Dedifferentiated amniotic fluid mesenchymal stem cell (primary cell): Measurements from ENCODE around the gene ARAF.
A peak's percentile ranks its signal among the peaks of the same experiment; 100 is the strongest.
"Not testable (repeated sequence)": the region's sequence is repeated elsewhere in the genome, so short reads cannot be mapped to it uniquely, and the experiment has no call there.

Experiments used
- DNase-seq: peaks from one replicate; pipeline ENCODE4 v3.0.0-alpha.2; 2016; ENCODE audit errors: extremely low spot score

Gene ARAF

DNA sequence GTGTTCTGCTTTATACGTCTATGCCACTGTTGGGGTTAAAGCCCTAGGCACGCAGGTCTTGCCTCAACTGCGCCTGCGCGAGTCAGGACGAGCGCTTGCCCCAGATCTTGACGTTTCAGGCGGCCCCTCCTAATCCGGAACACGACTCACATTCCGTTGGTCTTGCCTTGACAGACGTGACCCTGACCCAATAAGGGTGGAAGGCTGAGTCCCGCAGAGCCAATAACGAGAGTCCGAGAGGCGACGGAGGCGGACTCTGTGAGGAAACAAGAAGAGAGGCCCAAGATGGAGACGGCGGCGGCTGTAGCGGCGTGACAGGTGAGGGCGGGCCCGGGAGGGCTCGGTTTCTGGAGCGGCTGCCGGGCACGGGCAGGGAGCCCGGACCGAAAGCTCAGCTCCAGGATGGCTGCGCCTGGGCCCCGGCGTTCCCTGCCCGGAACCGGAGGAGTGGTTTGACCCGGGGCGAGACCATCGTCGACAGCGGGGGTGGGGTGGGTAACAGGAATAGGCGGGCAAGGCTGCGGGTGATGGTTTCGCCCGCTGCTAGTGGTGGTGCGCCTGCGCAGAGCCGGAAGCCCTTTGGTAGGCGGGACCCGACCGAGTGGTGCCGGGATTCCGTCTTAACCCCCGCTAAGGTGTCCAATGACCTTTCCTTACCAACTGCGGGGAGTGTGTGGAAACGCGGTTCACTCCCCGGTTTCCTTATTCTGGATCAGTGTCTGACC, at the start of gene ARAF:
TSS of gene ARAF (plus strand) at position 272 of the 725 bp plus-strand sequence. CDS start 1,763 bp downstream, outside the sequence.
- peak; percentile 98 for DNase-seq

DNA sequence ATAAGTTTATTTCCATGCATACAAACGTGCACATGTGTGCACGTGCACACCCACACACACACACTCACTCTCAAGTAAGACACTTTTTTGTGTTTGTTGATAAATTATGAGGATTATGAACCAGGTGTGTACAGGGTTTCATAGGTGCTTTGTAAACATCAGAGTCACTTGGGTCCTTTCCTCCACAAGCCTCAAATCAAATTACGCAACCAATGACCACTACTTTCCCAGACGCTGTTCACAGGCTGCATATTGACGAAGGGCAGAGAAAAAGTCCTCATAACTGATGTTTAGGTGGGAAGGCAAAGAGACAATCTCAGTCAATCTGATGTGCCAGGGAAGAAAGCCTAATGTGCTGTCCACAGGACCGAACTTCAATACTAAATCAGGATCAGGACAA, 48.6 kb upstream of the ARAF start:
- not testable (repeated sequence) for DNase-seq

- DNase-seq: not testable (repeated sequence)
Measured at GRCh38 chrX:47513034-47513965, 47.7 kb upstream of the ARAF start.

DNA sequence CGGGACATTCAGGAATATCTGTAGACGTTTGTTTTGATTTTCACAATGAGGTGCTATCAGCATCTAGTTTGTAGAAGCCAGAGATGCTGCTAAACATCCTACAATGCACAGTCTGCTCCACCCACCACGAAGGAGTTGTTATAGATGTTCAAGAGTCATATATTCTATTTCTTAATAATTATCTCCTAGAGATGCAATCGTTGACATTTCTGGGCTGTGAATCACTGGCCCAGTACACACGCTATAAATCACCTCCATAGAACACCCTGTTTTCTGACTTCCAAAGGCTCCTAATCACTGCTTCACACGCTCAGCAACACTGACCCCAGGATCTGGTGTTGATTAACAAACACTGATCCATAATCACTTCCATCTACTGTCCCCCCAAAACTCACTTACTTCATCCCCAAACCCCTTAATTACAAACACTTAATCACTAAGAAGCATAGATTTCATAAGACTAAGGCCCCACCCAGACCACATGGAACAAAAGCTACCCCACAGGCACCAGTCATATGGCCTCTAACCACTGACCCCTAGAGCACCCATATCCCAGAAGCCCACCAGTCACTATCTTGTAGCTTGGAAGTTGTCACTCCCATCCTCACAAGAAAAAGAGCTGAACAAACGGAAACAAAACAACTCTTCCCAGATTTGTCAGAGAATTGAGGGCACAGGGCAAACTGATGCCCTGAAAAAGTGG, 46.3 kb upstream of the ARAF start:
- no peak for DNase-seq

GRCh38 chrX:47515941-47516665, 44.9 kb upstream of the ARAF start:
- no peak for DNase-seq

DNA sequence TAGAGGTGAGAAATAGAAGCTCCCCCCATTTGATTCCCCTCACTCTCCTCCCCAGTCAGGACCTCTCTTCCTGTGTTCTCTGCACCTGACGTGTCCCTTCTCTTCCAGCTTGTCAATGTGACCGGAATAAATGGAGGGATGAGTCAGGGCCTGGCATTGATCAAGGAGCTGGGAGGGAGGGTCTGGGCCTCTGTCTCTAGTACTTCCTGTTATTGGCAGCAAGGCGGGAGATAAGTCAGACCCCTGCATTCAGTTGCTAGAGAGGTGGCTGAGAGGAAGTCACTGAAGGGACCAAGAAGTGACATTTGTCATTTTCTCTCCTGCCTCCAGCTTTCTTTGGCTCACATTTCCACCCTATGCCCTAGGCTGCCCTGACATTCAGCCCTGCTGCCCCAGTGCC, 42.9 kb upstream of the ARAF start:
- no peak for DNase-seq

- DNase-seq: peak; percentile 53
Measured at GRCh38 chrX:47523297-47523696, 37.7 kb upstream of the ARAF start.

DNA sequence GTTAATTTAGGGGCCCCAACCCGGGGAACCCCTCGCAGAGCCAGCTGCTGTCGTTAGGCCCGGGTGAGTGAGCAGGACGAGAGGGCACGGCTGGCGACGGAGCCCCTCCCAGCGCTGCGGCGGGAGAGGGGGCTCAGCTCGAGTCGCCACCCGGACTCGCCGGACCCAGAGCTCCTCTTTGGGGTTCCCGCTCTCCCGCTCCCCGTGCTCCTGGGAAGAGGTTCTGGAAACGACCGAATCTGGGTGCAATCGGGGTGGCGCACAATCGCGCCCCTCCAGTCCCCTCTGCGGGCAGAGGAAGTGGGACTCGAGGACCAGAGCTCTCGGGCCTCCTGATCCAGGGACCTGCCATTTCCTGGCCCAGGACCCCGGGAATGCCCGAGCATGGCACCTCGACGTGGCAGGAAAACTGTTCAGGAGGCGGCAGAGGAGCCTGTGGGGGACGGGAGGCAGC, 37.3 kb upstream of the ARAF start:
- no peak for DNase-seq

GRCh38 chrX:47529548-47529947, 31.5 kb upstream of the ARAF start:
- DNase-seq: no peak

GRCh38 chrX:47530049-47530448, 31.0 kb upstream of the ARAF start:
- DNase-seq: no peak

DNA sequence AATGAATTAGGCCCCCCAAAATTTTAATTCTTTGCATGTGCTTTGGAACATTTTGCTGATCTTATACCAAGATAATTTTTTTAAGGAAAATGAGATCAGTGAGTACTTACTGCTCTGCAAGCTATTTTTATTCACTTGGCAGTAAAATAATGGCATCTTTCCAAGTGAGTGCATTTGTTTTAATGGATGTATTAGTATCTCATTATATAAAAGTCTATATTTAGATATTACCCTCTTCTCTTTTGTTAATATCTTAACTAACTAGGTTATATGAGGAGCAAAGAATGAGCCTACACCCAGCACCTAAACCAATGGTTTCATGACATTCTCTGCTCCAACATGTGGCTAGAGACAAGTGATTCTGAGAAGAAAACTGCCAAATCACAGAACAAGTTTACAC, 21.1 kb upstream of the ARAF start:
- no peak for DNase-seq

DNA sequence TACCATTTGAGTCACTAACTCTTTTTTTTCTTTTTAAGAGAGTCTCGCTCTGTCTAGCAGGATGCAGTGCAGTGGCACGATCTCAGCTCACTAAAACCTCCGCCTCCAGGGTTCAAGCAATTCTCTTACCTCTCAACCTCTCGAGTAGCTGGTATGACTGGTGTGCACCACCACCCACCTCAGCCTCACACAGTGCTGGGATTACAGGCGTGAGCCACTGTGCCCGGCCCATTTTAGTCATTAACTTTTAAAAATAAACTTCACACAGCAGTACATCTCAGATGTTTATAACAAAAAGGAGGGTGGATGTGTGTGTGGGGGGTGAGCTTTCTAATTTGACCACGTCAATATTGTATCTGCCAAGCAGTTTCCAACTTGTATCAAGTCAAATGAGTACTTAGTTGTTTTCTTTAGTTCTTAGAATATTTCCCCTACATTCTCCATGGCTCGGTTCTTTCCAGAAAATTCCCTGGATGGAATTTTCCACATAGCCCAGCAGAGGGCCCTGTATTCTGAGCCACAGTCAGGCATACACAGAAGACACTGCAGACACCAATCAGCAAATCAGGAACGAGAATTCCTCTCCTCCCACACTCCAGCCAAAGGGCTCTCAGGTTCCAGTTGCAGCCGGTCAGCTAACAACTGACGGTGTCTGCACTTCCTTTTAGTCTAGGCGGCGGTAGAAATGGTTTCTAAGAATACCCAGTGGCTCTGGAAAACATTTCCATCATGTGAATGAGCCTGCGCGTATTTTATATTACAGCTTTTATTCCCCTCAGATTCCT, 20.1 kb upstream of the ARAF start:
- DNase-seq: peak; percentile 86

DNA sequence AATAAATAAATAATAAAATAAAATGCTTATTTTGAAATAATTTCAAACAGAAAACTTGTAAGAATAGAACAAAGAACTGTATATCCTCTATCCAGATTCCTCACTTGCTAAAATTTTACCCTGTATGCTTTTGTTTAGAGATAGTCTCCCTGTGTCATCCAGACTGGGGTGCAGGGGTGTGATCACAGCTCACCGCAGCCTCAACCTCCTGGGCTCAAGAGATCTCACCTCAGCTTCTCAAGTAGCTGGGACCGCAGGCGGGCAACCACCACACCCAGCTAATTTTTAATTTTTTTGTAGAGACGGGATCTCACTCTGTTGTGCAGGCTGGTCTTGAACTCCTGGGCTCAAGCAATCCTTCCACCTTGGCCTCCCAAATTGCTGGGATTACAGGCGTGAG, 17.5 kb upstream of the ARAF start:
- DNase-seq: no peak

GRCh38 chrX:47556045-47556623, 4.9 kb upstream of the ARAF start:
- DNase-seq: peak; percentile 92

DNA sequence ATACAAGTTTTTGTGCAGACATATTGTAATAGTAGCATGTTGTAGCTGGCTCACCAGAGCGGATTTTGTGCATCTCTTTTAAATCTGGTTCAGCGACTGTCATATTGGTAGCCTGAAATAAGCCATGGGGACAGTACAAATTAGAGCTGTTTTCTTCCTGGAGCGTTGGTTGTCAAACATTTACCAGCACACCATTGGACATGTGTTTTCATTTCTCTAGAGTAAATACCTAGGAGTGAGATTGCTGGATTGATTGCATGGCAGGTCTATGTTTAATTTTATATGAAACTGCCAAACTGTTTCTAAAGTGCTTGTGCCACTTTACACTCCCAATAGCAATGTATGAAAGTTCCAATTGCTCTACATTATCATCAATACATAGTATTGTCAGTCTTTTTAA, 2.6 kb upstream of the ARAF start:
- no peak for DNase-seq

GRCh38 chrX:47560179-47560933, 649 bp upstream of the ARAF start:
- DNase-seq: no peak

GRCh38 chrX:47561659-47562151, 700 bp downstream of the ARAF start:
- no peak for DNase-seq

DNA sequence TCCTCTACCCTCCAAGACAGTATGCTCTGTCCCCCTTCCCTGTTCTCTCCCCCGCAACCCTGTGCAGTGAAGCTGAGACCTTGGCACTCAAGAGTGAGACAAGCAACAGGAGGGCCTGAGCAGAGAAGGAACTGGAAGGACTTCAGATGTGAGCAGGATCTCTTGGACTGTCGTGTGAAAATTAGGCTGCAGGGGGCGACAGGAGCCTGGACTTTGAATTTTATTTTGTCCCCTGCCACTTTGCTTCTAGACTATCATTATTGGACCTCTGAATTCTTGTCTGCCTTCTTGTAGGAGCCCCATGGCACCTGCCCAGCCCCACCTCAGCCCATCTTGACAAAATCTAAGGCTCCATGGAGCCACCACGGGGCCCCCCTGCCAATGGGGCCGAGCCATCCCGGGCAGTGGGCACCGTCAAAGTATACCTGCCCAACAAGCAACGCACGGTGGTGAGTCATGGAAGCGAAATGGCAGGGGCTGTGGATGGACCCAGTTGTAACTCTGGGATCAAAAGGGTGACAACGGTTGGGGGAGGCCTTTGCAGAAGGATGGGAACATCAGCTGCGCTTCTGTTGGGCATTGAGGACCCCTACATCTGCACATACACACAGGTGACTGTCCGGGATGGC, 1.7 kb downstream of the ARAF start:
- DNase-seq: no peak

DNA sequence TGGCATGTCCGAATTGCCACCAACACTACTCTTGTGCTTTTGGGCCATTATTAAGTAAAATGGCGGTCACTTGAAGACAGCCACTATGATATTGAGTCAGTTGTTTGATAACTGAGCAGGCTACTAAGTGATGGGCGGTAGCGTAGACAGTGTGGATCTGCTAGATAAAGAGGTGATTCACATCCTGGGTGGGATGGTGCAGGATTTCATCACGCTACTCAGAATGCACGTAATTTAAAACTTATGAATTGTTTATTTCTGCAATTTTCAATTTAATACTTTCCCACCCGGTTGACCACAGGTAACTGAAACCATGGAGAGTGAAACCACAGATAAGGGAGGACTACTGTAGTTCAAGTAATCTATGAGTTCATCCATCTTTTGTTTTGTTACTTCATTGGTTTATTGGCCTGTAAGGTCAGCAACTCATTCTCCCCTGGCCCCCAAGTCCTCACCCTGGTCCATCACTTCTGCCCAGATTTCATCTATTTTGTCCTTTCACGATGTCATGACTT, 2.9 kb downstream of the ARAF start:
- DNase-seq: no peak
